Brain pericyte (primary cell): ENCODE results near the gene XXYLT1.
"Not testable (repeated sequence)": the region's sequence is repeated elsewhere in the genome, so short reads cannot be mapped to it uniquely, and the experiment has no call there.

Source experiments
- DNase-seq: peaks from one replicate; pipeline ENCODE4 v3.0.0-alpha.2; 2012; ENCODE audit warnings: low read depth, low spot score

XXYLT1 gene

DNA sequence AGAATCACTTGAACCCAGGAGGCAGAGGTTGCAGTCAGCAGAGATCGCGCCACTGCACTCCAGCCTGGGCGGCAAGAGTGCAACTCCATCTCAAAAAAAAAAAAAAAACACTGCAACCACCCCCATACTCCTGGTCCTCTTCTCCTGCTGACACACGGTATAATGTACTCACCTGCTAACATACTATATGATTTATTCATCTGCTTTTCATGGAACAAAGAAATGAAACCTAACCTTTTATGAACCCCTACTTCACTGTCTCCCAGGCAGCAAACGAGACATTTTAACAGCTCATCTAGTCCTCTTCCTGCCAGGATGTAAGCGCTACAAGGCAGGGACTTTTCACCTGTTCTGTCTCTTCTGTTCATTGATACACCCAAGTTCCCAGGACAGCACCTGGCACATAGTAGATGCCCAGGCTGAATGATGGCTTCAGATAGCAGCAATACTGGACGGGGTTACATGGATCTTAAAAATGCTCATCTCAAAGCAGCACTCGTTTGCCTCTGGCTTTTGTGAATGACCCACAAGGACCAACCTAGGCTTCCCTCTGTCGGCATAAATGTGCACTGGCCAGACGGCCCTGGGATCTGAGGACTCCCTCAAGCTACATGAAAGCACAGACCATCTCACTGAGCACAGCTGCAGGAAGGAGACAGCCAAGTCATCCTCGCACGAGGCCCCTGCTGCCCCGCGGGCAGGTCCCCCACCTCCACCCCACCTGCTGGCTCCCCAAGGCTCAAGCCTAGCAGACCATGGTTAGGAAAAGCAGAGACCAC is 20.3 kb downstream of the XXYLT1 start:
- DNase-seq: no peak

DNA sequence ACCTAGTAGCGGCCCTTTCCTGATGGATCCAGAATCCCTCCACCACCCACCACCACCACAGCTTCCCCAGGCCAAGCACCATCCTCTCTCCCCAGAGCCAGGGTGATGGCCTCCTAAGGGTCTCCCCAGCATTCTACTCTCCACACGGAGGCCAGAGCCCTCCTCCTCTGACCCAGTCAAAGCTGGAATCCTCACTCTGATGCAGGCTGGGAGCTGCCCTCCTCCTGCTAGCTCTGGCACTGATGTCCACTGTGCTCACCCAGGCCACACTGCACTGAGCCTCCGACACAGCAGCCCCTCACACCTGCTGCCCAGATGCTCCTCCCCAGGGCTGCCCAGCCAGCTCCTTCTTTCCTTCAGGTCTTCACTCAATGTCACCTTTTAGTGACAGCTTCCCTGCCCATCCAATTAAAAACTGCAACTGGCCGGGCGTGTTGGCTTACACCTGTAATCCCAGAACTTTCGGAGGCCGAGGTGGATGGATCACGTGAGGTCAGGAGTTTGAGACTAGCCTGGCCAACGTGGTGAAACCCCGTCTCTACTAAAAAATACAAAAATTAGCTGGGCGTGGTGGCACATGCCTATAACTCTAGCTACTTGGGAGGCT is 21.0 kb downstream of the XXYLT1 start:
- no peak for DNase-seq

DNA sequence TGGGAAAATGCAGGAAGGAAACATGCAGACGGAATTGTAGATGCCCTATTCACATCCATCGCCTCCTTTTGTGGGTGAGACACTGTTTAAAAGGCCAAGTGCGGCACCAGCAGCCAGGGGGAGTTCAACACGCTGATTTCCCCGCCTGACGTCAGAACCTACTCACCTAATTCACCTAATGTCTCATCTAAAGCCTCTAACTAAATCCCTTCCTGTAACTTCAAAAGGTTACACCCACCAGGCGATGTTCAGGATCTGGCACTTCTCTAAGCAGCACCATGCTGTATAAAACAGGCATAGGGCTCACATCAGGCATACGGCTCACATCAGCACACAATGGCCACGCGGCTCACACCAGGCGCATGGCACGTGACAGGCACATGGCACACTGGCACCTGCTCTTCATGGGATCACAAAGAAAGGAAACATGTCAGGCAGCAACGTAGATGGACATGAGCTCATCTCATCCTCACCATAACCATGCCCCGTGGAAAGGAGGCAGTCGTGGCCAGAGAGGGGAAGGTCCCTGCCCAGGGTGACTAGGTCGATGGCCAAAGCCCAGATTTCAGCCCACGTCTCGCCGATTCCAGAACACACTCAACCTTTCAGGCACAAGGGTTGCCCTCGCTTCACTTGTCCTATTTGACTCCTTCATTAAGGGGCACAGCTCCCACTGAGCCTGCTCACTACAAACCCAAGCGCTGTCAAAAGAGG is 21.7 kb downstream of the XXYLT1 start:
- DNase-seq: no peak

DNA sequence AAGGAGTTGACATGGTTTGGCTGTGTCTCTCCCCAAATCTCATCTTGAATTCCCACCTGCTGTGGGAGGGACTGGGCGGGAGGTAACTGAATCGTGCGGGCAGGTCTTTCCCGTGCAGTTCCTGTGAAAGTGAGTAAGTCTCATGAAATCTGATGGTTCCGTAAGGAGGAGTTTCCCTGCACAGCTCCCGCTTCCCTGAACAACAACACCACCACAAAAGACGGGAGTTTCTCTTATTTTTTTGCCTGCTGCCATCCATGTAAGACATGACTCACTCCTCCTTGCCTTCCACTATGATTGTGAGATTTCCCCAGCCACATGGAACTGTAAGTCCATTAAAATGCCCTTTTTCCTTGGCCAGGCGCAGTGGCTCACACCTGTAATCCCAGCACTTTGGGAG is 22.7 kb downstream of the XXYLT1 start:
- DNase-seq: no peak

- DNase-seq: no peak
Measured at GRCh38 chr3:195247863-195248189, 23.1 kb downstream of the XXYLT1 start.

DNA sequence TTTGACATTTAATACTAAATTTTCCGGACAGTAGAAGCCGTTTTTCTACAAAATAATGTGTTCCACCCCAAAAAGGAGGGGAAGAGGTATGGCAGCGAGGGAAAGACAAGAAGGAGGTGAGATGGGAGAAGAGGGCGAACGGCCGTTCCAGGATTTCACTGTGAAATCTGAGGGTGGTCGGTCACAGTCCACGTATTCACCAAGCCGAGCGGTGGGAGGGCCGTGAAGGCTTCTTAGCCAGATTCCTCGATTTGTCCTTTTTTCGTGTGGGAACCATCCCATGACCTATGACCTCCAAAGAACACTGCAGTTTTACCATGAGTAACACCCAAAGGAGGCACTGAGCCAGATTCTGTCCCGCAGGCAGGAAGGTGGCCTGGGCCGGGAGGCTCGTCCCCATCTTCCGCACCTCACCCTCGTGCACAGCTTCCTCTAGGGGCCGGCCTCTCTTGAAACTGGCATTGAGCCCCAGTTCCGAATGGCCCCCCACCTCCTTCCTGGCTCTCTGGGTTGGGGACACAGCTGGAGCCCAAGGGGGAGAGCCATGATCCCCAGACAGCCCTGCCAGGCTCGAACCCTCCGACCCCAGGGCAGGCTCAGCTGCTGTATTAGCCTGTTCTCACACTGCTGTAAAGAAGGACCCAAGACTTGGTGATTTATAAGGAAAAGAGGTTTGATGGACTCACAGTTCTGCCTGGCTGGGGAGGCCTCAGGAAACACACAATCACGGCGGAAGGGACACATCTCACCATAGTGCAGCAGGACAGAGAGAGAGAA is 23.7 kb downstream of the XXYLT1 start:
- DNase-seq: no peak

GRCh38 chr3:195246581-195246995 is 24.4 kb downstream of the XXYLT1 start:
- DNase-seq: no peak

- DNase-seq: no peak
Measured at GRCh38 chr3:195245531-195245951, 25.4 kb downstream of the XXYLT1 start.

DNA sequence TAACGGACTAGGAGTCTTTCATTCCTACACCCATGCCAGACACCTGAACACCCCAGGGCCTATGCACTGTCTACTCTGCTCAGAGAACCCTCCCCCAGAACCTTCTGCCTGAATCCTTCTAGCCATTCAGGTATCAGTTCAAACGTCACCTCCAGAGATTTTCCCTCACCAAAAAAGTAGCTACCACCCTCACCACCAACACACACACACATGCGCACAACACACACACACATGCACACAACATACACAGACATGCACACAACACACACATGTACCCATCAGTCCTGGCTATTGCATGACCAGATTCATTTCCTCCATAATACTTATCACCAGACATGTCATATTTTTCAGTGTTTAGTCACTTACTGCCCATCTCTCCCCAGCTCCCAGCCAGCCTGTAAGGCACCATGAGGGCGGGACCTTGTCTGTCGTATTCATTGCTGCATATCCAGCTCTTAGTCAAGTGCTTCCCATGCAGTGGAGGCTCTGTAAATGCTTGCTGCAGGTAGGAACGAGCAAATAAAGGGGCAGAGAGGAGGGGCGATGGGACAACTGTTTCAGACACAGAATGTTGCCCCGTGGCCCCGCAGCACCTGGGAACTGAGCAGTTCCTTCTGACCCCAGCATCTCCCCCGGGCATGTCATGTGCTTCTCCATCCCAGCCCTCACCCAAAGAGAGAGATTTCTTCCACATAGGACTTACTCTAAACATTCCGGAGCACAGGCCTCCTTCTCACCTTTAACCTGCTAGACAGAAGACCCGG is 29.2 kb downstream of the XXYLT1 start:
- no peak for DNase-seq

DNA sequence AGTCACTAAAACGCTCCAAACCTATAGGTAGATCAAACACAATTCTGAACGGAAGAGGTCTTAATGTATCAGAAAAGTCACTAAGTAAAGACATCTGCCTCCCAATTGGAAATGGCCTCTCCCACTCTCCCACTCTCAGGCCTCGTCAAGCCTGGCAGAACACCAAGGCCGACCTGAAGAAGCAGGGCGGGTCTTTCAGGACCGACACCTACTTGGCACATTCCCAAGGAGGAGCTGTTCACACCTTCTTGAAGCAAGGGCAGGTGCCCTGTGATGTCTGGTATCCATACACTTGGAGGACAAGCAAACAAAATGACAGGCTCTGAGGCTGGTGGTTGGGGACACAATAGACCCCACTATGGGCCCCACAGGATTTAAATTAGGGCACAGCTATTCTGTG is 30.0 kb downstream of the XXYLT1 start:
- no peak for DNase-seq

DNA sequence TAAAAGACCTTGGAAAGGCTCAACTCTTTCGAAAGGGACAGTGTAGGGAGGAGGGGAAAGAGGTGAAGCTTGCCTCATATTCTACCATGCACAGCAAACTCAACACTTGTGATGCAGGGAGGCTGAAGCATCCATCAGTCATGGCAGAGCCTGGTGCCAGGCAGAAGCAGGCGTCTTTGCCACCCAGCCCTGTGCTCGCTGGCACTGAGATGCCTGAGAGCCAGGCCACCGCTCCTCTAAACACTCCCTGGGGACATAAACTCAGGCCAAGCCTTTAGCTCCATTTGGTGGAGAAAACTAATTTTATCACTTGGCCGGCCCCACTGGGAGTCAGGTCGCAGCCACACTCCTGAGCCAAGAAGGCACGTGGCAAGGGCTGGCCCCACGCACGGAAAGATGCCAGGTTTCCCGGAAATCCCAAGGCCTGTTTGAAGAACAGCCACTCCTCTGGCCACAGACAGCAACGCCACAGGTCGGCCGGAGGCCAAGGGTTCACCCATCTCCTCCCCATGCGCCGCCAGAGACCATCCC is 30.7 kb downstream of the XXYLT1 start:
- no peak for DNase-seq

- no peak for DNase-seq
Measured at GRCh38 chr3:195239121-195239520, 31.8 kb downstream of the XXYLT1 start.

- DNase-seq: no peak
Measured at GRCh38 chr3:195238586-195239118, 32.3 kb downstream of the XXYLT1 start.

- DNase-seq: no peak
Measured at GRCh38 chr3:195238081-195238571, 32.8 kb downstream of the XXYLT1 start.

- no peak for DNase-seq
Measured at GRCh38 chr3:195236801-195237570, 34.0 kb downstream of the XXYLT1 start.

GRCh38 chr3:195236076-195236798 is 34.7 kb downstream of the XXYLT1 start:
- no peak for DNase-seq

- no peak for DNase-seq
Measured at GRCh38 chr3:195230244-195230643, 40.7 kb downstream of the XXYLT1 start.

- not testable (repeated sequence) for DNase-seq
Measured at GRCh38 chr3:195228886-195229285, 42.1 kb downstream of the XXYLT1 start.

DNA sequence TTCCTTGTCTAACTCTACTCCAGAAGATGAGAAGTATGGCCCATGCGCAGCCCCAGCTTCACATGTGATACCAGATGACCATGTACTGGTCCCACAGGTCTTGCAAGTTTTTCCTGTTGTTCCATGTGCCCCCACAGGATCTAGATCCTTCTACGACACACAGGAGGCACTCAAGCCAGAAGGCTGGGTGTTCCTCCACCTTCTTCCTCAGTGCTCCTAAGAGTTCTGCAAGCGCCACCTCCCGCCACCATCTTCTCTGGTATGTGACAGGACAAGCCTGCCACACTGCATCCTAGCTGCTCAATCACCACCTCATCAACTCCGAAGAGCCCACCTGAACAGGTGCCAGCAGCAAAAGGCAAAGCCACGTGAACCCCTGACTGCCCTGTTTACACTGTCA is 43.1 kb downstream of the XXYLT1 start:
- no peak for DNase-seq
